ENCODE results near the gene TRAF3IP3. TPM values are rescaled to one million over a fixed set of nuclear protein-coding genes. Genes with fewer than 3 reads are reported as not detected.

The TRAF3IP3 gene
- polyA plus RNA-seq, 1 of the 3 experiments (the other 2 are of a cell fraction), result 0.31 TPM

GRCh38 chr1:209805875-209806760 is 50.3 kb downstream of the TRAF3IP3 start, which contains the start of gene IRF6:
TSS of gene IRF6 (minus strand) at chr1:209806142. CDS start at chr1:209801413, 4,729 bp downstream.
- Histone ChIP-seq H3K4me1 (ENCODE audit: control insufficient read depth in 1 of 2, insufficient read depth in 2 of 2, low read depth in 1 of 2, low read length in 1 of 2) (peaks cover 20 to 41% of the 10 kb centered on the region in 2 experiments), H3K27me3 (ENCODE audit: insufficient read depth) (no peaks in the 10 kb centered on the region), H3K4me2 (no peak within 1 kb of the TSS), H3K9ac (no peak within 1 kb of the TSS), H3K9me2 (no peaks in the 10 kb centered on the region), H3K4me3 (ENCODE audit: low read depth in 2 of 2, low read length in 1 of 2) (no peak within 1 kb of the TSS), H2AFZ (ENCODE audit: low read depth) (no peak within 1 kb of the TSS), H3K79me2 (ENCODE audit: insufficient read depth) (no peaks in the 10 kb centered on the region), H4K20me1 (ENCODE audit: insufficient read depth) (no peaks in the 10 kb centered on the region), H3K27ac (ENCODE audit: low read depth in 2 of 2, low read length in 1 of 2) (peak within 1 kb of the TSS in 1 of 2 experiments; percentile 84; a peak in 2 of 4 replicates), H3K9me3 (no peaks in the 10 kb centered on the region), H3F3A (replicated peaks; ENCODE audit: insufficient read depth) (peaks cover 22% of the 10 kb centered on the region), H3K36me3 (replicated peaks in 1 of 2; ENCODE audit: control insufficient read depth in 1 of 2, insufficient read depth in 2 of 2, low read length in 1 of 2) (no peaks in the 10 kb centered on the region)
- DNase-seq, result no peak
- TF ChIP-seq FOXM1 (IDR thresholded peaks at IDR 0.05; ENCODE audit: low read depth), result no peak
- TF ChIP-seq SIN3A (IDR thresholded peaks at IDR 0.05; ENCODE audit: borderline replicate concordance, low read depth, low read length), result no peak
- TF ChIP-seq, protein P1, sequence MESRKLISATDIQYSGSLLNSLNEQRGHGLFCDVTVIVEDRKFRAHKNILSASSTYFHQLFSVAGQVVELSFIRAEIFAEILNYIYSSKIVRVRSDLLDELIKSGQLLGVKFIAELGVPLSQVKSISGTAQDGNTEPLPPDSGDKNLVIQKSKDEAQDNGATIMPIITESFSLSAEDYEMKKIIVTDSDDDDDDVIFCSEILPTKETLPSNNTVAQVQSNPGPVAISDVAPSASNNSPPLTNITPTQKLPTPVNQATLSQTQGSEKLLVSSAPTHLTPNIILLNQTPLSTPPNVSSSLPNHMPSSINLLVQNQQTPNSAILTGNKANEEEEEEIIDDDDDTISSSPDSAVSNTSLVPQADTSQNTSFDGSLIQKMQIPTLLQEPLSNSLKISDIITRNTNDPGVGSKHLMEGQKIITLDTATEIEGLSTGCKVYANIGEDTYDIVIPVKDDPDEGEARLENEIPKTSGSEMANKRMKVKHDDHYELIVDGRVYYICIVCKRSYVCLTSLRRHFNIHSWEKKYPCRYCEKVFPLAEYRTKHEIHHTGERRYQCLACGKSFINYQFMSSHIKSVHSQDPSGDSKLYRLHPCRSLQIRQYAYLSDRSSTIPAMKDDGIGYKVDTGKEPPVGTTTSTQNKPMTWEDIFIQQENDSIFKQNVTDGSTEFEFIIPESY (IDR thresholded peaks at IDR 0.05; ENCODE audit: borderline replicate concordance, low read depth), result no peak
- no peak for TF ChIP-seq TEAD4 (IDR thresholded peaks at IDR 0.05; ENCODE audit: borderline replicate concordance, insufficient read depth)
- TF ChIP-seq SMC3 (IDR thresholded peaks at IDR 0.05; ENCODE audit: low read depth, low read length), result no peak
- no peak for TF ChIP-seq NRF1 (IDR thresholded peaks at IDR 0.05; ENCODE audit: low read depth, low read length)
- TF ChIP-seq RFX5 (IDR thresholded peaks at IDR 0.05; ENCODE audit: low read length), result no peak
- TF ChIP-seq EP300 (IDR thresholded peaks at IDR 0.05; ENCODE audit: borderline replicate concordance in 1 of 2, low read depth in 1 of 2, low read length in 1 of 2), result no peak
- no peak for TF ChIP-seq TAF1 (IDR thresholded peaks at IDR 0.05; ENCODE audit: borderline replicate concordance, low read depth, low read length)
- TF ChIP-seq GATA2 (CRISPR knock-in tag; IDR thresholded peaks at IDR 0.05), result no peak
- TF ChIP-seq, protein P2, sequence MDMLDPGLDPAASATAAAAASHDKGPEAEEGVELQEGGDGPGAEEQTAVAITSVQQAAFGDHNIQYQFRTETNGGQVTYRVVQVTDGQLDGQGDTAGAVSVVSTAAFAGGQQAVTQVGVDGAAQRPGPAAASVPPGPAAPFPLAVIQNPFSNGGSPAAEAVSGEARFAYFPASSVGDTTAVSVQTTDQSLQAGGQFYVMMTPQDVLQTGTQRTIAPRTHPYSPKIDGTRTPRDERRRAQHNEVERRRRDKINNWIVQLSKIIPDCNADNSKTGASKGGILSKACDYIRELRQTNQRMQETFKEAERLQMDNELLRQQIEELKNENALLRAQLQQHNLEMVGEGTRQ (IDR thresholded peaks at IDR 0.05; ENCODE audit: borderline replicate concordance, low read depth, low read length), result no peak
- TF ChIP-seq MXI1 (IDR thresholded peaks at IDR 0.05; ENCODE audit: low read depth, low read length), result no peak
- TF ChIP-seq RCOR1 (IDR thresholded peaks at IDR 0.05; ENCODE audit: low read length), result no peak
- no peak for TF ChIP-seq FOXJ3 (CRISPR knock-in tag; IDR thresholded peaks at IDR 0.05)
- TF ChIP-seq RAD21 (IDR thresholded peaks at IDR 0.05; ENCODE audit: low read length), result no peak
- CTCF ChIA-PET, result interaction anchor here (7.5 kb wide), 1 partner anchor 17 kb away, joined by 78 read pairs; no protein-coding TSS in a partner anchor
- POLR2A ChIA-PET, result no interaction called here
- 96% methylated on average over 44 of the region's 46 CpGs for WGBS (ENCODE audit: low lambda C conversion rate)

Data from SK-N-SH (cell line).